ENCODE data around the gene KCNMA1. TPM values are rescaled to one million over a fixed set of nuclear protein-coding genes. Genes with fewer than 3 reads are reported as not detected.

KCNMA1 gene
- total and polyA plus RNA-seq, 10 of the 15 experiments (the other 5 are each of a cell fraction or from before 2014, with no cell fraction given) = 8.5 to 77.0 (median 21.3) TPM

- TF ChIP-seq BCL11A (IDR thresholded peaks at IDR 0.05; ENCODE audit: low read depth, low read length) = no peak
- TF ChIP-seq POLR2AphosphoS5 (IDR thresholded peaks at IDR 0.05; ENCODE audit: low read length) = no peak
- TF ChIP-seq YBX1 (IDR thresholded peaks at IDR 0.05) = no peak
- TF ChIP-seq ATF3 (IDR thresholded peaks at IDR 0.05; ENCODE audit: borderline replicate concordance, extremely low read depth, low read depth, low read length) = no peak
- TF ChIP-seq, protein P1, sequence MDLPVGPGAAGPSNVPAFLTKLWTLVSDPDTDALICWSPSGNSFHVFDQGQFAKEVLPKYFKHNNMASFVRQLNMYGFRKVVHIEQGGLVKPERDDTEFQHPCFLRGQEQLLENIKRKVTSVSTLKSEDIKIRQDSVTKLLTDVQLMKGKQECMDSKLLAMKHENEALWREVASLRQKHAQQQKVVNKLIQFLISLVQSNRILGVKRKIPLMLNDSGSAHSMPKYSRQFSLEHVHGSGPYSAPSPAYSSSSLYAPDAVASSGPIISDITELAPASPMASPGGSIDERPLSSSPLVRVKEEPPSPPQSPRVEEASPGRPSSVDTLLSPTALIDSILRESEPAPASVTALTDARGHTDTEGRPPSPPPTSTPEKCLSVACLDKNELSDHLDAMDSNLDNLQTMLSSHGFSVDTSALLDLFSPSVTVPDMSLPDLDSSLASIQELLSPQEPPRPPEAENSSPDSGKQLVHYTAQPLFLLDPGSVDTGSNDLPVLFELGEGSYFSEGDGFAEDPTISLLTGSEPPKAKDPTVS (IDR thresholded peaks at IDR 0.05; ENCODE audit: low read depth, low read length) = no peak
- TF ChIP-seq, protein P2, sequence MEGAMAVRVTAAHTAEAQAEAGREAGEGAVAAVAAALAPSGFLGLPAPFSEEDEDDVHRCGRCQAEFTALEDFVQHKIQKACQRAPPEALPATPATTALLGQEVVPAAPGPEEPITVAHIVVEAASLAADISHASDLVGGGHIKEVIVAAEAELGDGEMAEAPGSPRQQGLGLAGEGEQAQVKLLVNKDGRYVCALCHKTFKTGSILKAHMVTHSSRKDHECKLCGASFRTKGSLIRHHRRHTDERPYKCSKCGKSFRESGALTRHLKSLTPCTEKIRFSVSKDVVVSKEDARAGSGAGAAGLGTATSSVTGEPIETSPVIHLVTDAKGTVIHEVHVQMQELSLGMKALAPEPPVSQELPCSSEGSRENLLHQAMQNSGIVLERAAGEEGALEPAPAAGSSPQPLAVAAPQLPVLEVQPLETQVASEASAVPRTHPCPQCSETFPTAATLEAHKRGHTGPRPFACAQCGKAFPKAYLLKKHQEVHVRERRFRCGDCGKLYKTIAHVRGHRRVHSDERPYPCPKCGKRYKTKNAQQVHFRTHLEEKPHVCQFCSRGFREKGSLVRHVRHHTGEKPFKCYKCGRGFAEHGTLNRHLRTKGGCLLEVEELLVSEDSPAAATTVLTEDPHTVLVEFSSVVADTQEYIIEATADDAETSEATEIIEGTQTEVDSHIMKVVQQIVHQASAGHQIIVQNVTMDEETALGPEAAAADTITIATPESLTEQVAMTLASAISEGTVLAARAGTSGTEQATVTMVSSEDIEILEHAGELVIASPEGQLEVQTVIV (IDR thresholded peaks at IDR 0.05; ENCODE audit: borderline replicate concordance, partially characterized antibody) = no peak
- TF ChIP-seq HDAC6 (IDR thresholded peaks at IDR 0.05; ENCODE audit: unreplicated experiment) = no peak
- TF ChIP-seq, protein P3, sequence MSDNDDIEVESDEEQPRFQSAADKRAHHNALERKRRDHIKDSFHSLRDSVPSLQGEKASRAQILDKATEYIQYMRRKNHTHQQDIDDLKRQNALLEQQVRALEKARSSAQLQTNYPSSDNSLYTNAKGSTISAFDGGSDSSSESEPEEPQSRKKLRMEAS (IDR thresholded peaks at IDR 0.05; ENCODE audit: low read depth, low read length) = no peak
- TF ChIP-seq PAX8 (IDR thresholded peaks at IDR 0.05) = no peak
- no peak for ATAC-seq
- FAIRE-seq = no peak
- no peaks in the 10 kb centered on the region for H3K79me2 ChIP-seq (ENCODE audit: control insufficient read depth, insufficient read depth, low read length)
- ChIA-PET POLR2A (interaction anchor here (1.2 kb wide), 1 partner anchor 13 kb away, joined by 3 read pairs; no protein-coding TSS in a partner anchor), RAD21 (ENCODE audit: unreplicated experiment) (interaction anchor here (0.6 to 2.4 kb wide), 5 partner anchors 12 to 816 kb away, joined by 3 to 13 read pairs (median 4); no protein-coding TSS in a partner anchor), SMC1A (ENCODE audit: uncharacterized antibody, unreplicated experiment) (interaction anchor here (0.5 to 2.0 kb wide), 5 partner anchors 12 to 298 kb away, joined by 3 to 17 read pairs (median 3); no protein-coding TSS in a partner anchor), CTCF (interaction anchor here (0.9 to 2.1 kb wide), 6 partner anchors 13 to 526 kb away, joined by 3 to 9 read pairs (median 4); no protein-coding TSS in a partner anchor)
- no peaks in the 10 kb centered on the region for H3K36me3 ChIP-seq (ENCODE audit: control insufficient read depth in 2 of 2, insufficient read depth in 2 of 2, low read length in 1 of 2)
- no peak overlapping the region for H3K9ac ChIP-seq (ENCODE audit: control insufficient read depth, insufficient read depth, low read length)
- DNase-seq (ENCODE audit: low read depth, low spot score) = no peak
- H3K27me3 ChIP-seq (replicated peaks in 1 of 2; ENCODE audit: control insufficient read depth in 2 of 2, insufficient read depth in 2 of 2, low read length in 1 of 2) = no peaks in the 10 kb centered on the region
- 84% methylated on average over 5 of the region's 5 CpGs for WGBS (ENCODE audit: insufficient coverage, insufficient replicate concordance, low lambda C conversion rate, missing lambda C conversion rate)
- in situ Hi-C loops (cut with MboI) (no loop called here), intact Hi-C loops (cut with micrococcal nuclease; ENCODE audit: unreplicated experiment) (no loop called here)
- H3K4me3 ChIP-seq = no peak overlapping the region
- no peak overlapping the region for H3K4me2 ChIP-seq (ENCODE audit: control insufficient read depth, insufficient read depth)
- no peak overlapping the region for H2AFZ ChIP-seq (ENCODE audit: control insufficient read depth, low read depth, low read length)
- H4K20me1 ChIP-seq (ENCODE audit: control insufficient read depth, insufficient read depth) = no peaks in the 10 kb centered on the region
- BruUV-seq (replicated peaks) = no TSS peak
- no peaks in the 10 kb centered on the region for H3K9me3 ChIP-seq (replicated peaks; ENCODE audit: control insufficient read depth, insufficient read depth, low read length)
- peaks cover 4% of the 10 kb centered on the region for H3K4me1 ChIP-seq (ENCODE audit: control insufficient read depth, insufficient read depth, low read length)
- H3K27ac ChIP-seq (ENCODE audit: control insufficient read depth, insufficient read depth) = no peak overlapping the region
Observed at GRCh38 chr10:77230194-77230593, 407.4 kb downstream of the KCNMA1 start.
